GM12878 (cell line): ENCODE measurements around the gene CCNY. TPM values are rescaled to one million over a fixed set of nuclear protein-coding genes. Genes with fewer than 3 reads are reported as not detected.

Experiments
- BMI1 ChIP-seq: fragments of 450-650 bp; IDR thresholded peaks from 2 replicates; pipeline ENCODE4 v1.6.1; 2016; ENCODE audit warnings: mild to moderate bottlenecking, moderate library complexity, borderline replicate concordance
- CBFB ChIP-seq: IDR thresholded peaks from 2 replicates; pipeline ENCODE4 v1.6.1; 2016; ENCODE audit warnings: antibody characterized with exemption, low read depth
- CHD1 ChIP-seq: IDR thresholded peaks from 2 replicates; pipeline ENCODE4 v1.6.1; 2012; ENCODE audit warnings: low read depth, low read length, improper control_type of control experiment
- EZH2 ChIP-seq: IDR thresholded peaks from 2 replicates; pipeline ENCODE4 v1.6.1; 2012; ENCODE audit warnings: low read depth, mild to moderate bottlenecking, control low read depth, inconsistent platforms, low read length, borderline replicate concordance; ENCODE audit not compliant: control insufficient read depth
- MAX ChIP-seq: IDR thresholded peaks from 2 replicates; pipeline ENCODE4 v1.6.1; 2012; ENCODE audit warnings: low read depth, low read length, improper control_type of control experiment
- MEF2A ChIP-seq: IDR thresholded peaks from 2 replicates; pipeline ENCODE4 v1.6.1; 2011; ENCODE audit warnings: low read depth, mild to moderate bottlenecking, low read length, moderate library complexity; ENCODE audit not compliant: insufficient read depth
- PAX5 ChIP-seq: IDR thresholded peaks from 2 replicates; pipeline ENCODE4 v1.6.1; 2011; ENCODE audit warnings: low read depth, low read length, borderline replicate concordance
- POLR2AphosphoS2 ChIP-seq: IDR thresholded peaks from 2 replicates; pipeline ENCODE4 v1.6.1; 2011; ENCODE audit warnings: low read depth, mild to moderate bottlenecking, low read length, improper control_type of control experiment, moderate library complexity
- PRDM15 ChIP-seq: fragments of 450-650 bp; formaldehyde crosslinking; IDR thresholded peaks from 2 replicates; pipeline ENCODE4 v1.4.0; 2020; ENCODE audit warnings: mild to moderate bottlenecking, moderate library complexity
- SPI1 ChIP-seq: IDR thresholded peaks from 2 replicates; pipeline ENCODE4 v1.6.1; 2011; ENCODE audit warnings: low read depth, mild to moderate bottlenecking, low read length, moderate library complexity, borderline replicate concordance; ENCODE audit not compliant: insufficient read depth
- STAT3 ChIP-seq: IDR thresholded peaks from 2 replicates; pipeline ENCODE4 v1.6.1; 2011; ENCODE audit warnings: low read depth, low read length, improper control_type of control experiment
- YY1 ChIP-seq: IDR thresholded peaks from 2 replicates; pipeline ENCODE4 v1.6.1; 2011; ENCODE audit warnings: low read depth, mild to moderate bottlenecking, low read length
- ZBTB11 ChIP-seq: fragments of 450-650 bp; formaldehyde crosslinking; IDR thresholded peaks from 2 replicates; pipeline ENCODE4 v1.5.0; 2022; ENCODE audit warnings: mild to moderate bottlenecking, missing genetic modification characterization
- ZNF592 ChIP-seq: fragments of 450-650 bp; IDR thresholded peaks from 2 replicates; pipeline ENCODE4 v1.6.1; 2017; ENCODE audit warnings: mild to moderate bottlenecking, moderate library complexity
- polyA plus RNA-seq, 11 experiments: library from polyadenylated mRNA; depleted of rRNA in 4 of 11; unstranded in 6 of 11; stranded (reverse) in 5 of 11; fragments of >200 nt; fragmentation: Nextera tagmentation in 4 of 11; fragmentation: Illumina TruSeq in 1 of 11; extraction: Ambion mirVana in 4 of 11; extraction: Trizol in 1 of 11; gene quantifications; 1 replicate in 1 of 11; 2 replicates in 10 of 11; pipeline versions ENCODE4 v1.2.1 to v1.2.3, GENCODE V29; 2011 to 2016; ENCODE audit warnings: inconsistent platforms in 2 of 11, missing spikeins in 2 of 11, low read depth in 1 of 11
- total RNA-seq, 4 experiments: library from RNA; depleted of rRNA in 3 of 4; stranded (reverse); fragments of >200 nt in 3 of 4; fragmentation: Illumina TruSeq in 1 of 4; extraction: Trizol in 1 of 4; gene quantifications; 2 replicates each; pipeline versions ENCODE4 v1.2.1 to v1.2.3, GENCODE V29; 2013 to 2021

CCNY gene
- total and polyA plus RNA-seq, 10 of the 15 experiments (the other 5 are each of a cell fraction or from before 2014, with no cell fraction given), result 3.6 to 50.0 (median 26.1) TPM

GRCh38 chr10:35336084-35336831 lies at the start of gene CCNY (continued):
- TF ChIP-seq ZBTB11 (CRISPR knock-in tag), result no peak
- no peak for TF ChIP-seq MAX
- TF ChIP-seq PRDM15 (CRISPR knock-in tag), result no peak
- TF ChIP-seq CBFB, result no peak
- TF ChIP-seq CHD1, result no peak
- peak; percentile 83 for TF ChIP-seq YY1
- no peak for TF ChIP-seq BMI1
- no peak for TF ChIP-seq MEF2A
- no peak for TF ChIP-seq SPI1
- TF ChIP-seq EZH2, result no peak
- 0 out of 2 replicates have a peak, but pooled peaks have one; percentile 8 for TF ChIP-seq ZNF592
- TF ChIP-seq POLR2AphosphoS2, result 0 out of 2 replicates have a peak, but pooled peaks have one; percentile 32
- TF ChIP-seq STAT3, result no peak
- TF ChIP-seq PAX5, result no peak
